Measurements from ENCODE around the gene BUD13.

Gene BUD13

GRCh38 chr11:116707161-116707629, 65.6 kb downstream of the BUD13 start:
- no peaks in the 10 kb centered on the region for H3K9me3 ChIP-seq (replicated peaks; ENCODE audit: insufficient read depth, low read length)
- H3K4me1 ChIP-seq (ENCODE audit: low read length), result no peaks in the 10 kb centered on the region
- TF ChIP-seq, protein P1, sequence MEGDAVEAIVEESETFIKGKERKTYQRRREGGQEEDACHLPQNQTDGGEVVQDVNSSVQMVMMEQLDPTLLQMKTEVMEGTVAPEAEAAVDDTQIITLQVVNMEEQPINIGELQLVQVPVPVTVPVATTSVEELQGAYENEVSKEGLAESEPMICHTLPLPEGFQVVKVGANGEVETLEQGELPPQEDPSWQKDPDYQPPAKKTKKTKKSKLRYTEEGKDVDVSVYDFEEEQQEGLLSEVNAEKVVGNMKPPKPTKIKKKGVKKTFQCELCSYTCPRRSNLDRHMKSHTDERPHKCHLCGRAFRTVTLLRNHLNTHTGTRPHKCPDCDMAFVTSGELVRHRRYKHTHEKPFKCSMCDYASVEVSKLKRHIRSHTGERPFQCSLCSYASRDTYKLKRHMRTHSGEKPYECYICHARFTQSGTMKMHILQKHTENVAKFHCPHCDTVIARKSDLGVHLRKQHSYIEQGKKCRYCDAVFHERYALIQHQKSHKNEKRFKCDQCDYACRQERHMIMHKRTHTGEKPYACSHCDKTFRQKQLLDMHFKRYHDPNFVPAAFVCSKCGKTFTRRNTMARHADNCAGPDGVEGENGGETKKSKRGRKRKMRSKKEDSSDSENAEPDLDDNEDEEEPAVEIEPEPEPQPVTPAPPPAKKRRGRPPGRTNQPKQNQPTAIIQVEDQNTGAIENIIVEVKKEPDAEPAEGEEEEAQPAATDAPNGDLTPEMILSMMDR (IDR thresholded peaks at IDR 0.05; ENCODE audit: low read length), result no peak
- no peak overlapping the region for H2AFZ ChIP-seq (ENCODE audit: low read length)
- H3K36me3 ChIP-seq (replicated peaks; ENCODE audit: insufficient read depth, low read length), result no peaks in the 10 kb centered on the region
- H3K79me2 ChIP-seq (ENCODE audit: low read length), result no peaks in the 10 kb centered on the region
- H3K27ac ChIP-seq (ENCODE audit: low read length), result no peak overlapping the region
- no peak overlapping the region for H3K4me3 ChIP-seq (ENCODE audit: low read length)
- no peak overlapping the region for H3K4me2 ChIP-seq (ENCODE audit: low read depth, low read length)
- H4K20me1 ChIP-seq (ENCODE audit: insufficient read depth, low read length), result no peaks in the 10 kb centered on the region
- no peaks in the 10 kb centered on the region for H3K27me3 ChIP-seq (replicated peaks; ENCODE audit: insufficient read depth, low read length)
- H3K9ac ChIP-seq (ENCODE audit: low read length), result no peak overlapping the region
- H3K9me2 ChIP-seq (replicated peaks; ENCODE audit: insufficient read depth, low read length), result no peaks in the 10 kb centered on the region
- H3F3A ChIP-seq (ENCODE audit: insufficient read depth, low read length), result no peaks in the 10 kb centered on the region
- DNase-seq, result no peak

DNA sequence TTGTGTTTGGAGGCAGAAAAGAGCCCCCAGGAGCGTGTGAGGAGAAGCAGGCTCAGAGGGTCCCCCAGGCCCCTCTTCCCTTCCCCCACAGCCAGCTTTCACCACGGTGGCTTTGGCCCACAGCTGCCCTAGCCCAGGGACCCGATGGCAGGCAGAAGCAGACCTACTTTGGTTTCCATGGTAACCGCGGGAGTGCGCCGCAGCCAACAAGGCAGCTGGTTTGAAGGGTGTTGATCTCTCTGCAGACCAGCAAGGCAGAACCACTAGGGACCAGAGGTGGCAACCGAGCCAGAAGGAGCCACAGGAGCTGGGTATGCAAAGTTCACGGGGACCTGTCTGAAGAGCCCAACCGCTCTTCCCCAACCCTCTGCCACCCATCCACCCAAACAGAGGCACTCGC, 69.4 kb downstream of the BUD13 start:
- Histone ChIP-seq H3F3A (ENCODE audit: insufficient read depth, low read length) (no peaks in the 10 kb centered on the region), H3K79me2 (ENCODE audit: low read length) (no peaks in the 10 kb centered on the region), H3K27ac (ENCODE audit: low read length) (no peak overlapping the region), H3K4me3 (ENCODE audit: low read length) (no peak overlapping the region), H2AFZ (ENCODE audit: low read length) (no peak overlapping the region), H4K20me1 (ENCODE audit: insufficient read depth, low read length) (no peaks in the 10 kb centered on the region), H3K36me3 (replicated peaks; ENCODE audit: insufficient read depth, low read length) (no peaks in the 10 kb centered on the region), H3K27me3 (replicated peaks; ENCODE audit: insufficient read depth, low read length) (no peaks in the 10 kb centered on the region), H3K9ac (ENCODE audit: low read length) (no peak overlapping the region), H3K9me2 (replicated peaks; ENCODE audit: insufficient read depth, low read length) (no peaks in the 10 kb centered on the region), H3K4me2 (ENCODE audit: low read depth, low read length) (no peak overlapping the region), H3K4me1 (ENCODE audit: low read length) (no peaks in the 10 kb centered on the region), H3K9me3 (replicated peaks; ENCODE audit: insufficient read depth, low read length) (no peaks in the 10 kb centered on the region)
- no peak for DNase-seq
- TF ChIP-seq EZH2 (optimal IDR thresholded peaks at IDR 0.05; ENCODE audit: low read depth, low read length) (no peak), EZH2phosphoT487 (IDR thresholded peaks at IDR 0.05; ENCODE audit: low read length) (no peak)
- TF ChIP-seq, protein P1 (IDR thresholded peaks at IDR 0.05; ENCODE audit: low read length), result no peak

- H3K79me2 ChIP-seq (ENCODE audit: low read length), result no peaks in the 10 kb centered on the region
- H3K27me3 ChIP-seq (replicated peaks; ENCODE audit: insufficient read depth, low read length), result no peaks in the 10 kb centered on the region
- no peaks in the 10 kb centered on the region for H3K9me3 ChIP-seq (replicated peaks; ENCODE audit: insufficient read depth, low read length)
- H3K27ac ChIP-seq (ENCODE audit: low read length), result no peak overlapping the region
- H3K4me2 ChIP-seq (ENCODE audit: low read depth, low read length), result no peak overlapping the region
- no peak overlapping the region for H2AFZ ChIP-seq (ENCODE audit: low read length)
- no peak overlapping the region for H3K4me3 ChIP-seq (ENCODE audit: low read length)
- H3K4me1 ChIP-seq (ENCODE audit: low read length), result no peaks in the 10 kb centered on the region
- no peaks in the 10 kb centered on the region for H3K9me2 ChIP-seq (replicated peaks; ENCODE audit: insufficient read depth, low read length)
- TF ChIP-seq EZH2 (optimal IDR thresholded peaks at IDR 0.05; ENCODE audit: low read depth, low read length) (no peak), EZH2phosphoT487 (IDR thresholded peaks at IDR 0.05; ENCODE audit: low read length) (no peak)
- no peak overlapping the region for H3K9ac ChIP-seq (ENCODE audit: low read length)
- no peaks in the 10 kb centered on the region for H3F3A ChIP-seq (ENCODE audit: insufficient read depth, low read length)
- no peaks in the 10 kb centered on the region for H4K20me1 ChIP-seq (ENCODE audit: insufficient read depth, low read length)
- no peak for DNase-seq
- H3K36me3 ChIP-seq (replicated peaks; ENCODE audit: insufficient read depth, low read length), result no peaks in the 10 kb centered on the region
These were observed 69.9 kb downstream of the BUD13 start for GRCh38 chr11:116702772-116703385.

GRCh38 chr11:116701876-116702275, 70.9 kb downstream of the BUD13 start:
- H3K9ac ChIP-seq (ENCODE audit: low read length), result no peak overlapping the region
- no peak overlapping the region for H2AFZ ChIP-seq (ENCODE audit: low read length)
- H3K36me3 ChIP-seq (replicated peaks; ENCODE audit: insufficient read depth, low read length), result no peaks in the 10 kb centered on the region
- no peak overlapping the region for H3K4me2 ChIP-seq (ENCODE audit: low read depth, low read length)
- H3F3A ChIP-seq (ENCODE audit: insufficient read depth, low read length), result no peaks in the 10 kb centered on the region
- TF ChIP-seq, protein P1 (IDR thresholded peaks at IDR 0.05; ENCODE audit: low read length), result no peak
- TF ChIP-seq EZH2phosphoT487 (IDR thresholded peaks at IDR 0.05; ENCODE audit: low read length), result no peak
- no peak for TF ChIP-seq EZH2 (optimal IDR thresholded peaks at IDR 0.05; ENCODE audit: low read depth, low read length)
- H4K20me1 ChIP-seq (ENCODE audit: insufficient read depth, low read length), result no peaks in the 10 kb centered on the region
- H3K4me3 ChIP-seq (ENCODE audit: low read length), result no peak overlapping the region
- H3K27me3 ChIP-seq (replicated peaks; ENCODE audit: insufficient read depth, low read length), result no peaks in the 10 kb centered on the region
- H3K79me2 ChIP-seq (ENCODE audit: low read length), result no peaks in the 10 kb centered on the region
- no peaks in the 10 kb centered on the region for H3K9me2 ChIP-seq (replicated peaks; ENCODE audit: insufficient read depth, low read length)
- H3K9me3 ChIP-seq (replicated peaks; ENCODE audit: insufficient read depth, low read length), result no peaks in the 10 kb centered on the region
- DNase-seq, result no peak
- no peak overlapping the region for H3K27ac ChIP-seq (ENCODE audit: low read length)
- no peaks in the 10 kb centered on the region for H3K4me1 ChIP-seq (ENCODE audit: low read length)
